Measurements from ENCODE around the gene FCAMR.

The FCAMR gene

GRCh38 chr1:206908038-206908437 is 62.2 kb downstream of the FCAMR start:
- no peak for DNase-seq (ENCODE audit: low read depth)

Measured in T-helper 22 cell (primary cell).